Measurements from ENCODE around the gene IL17REL. TPM values are rescaled to one million over a fixed set of nuclear protein-coding genes. Genes with fewer than 3 reads are reported as not detected.

Gene IL17REL
- total RNA-seq, result under 0.01 TPM in 1 of 2 replicates, not detected in the other

GRCh38 chr22:50012211-50013181 is at the start of gene IL17REL:
Gene IL17REL (minus strand): TSS chr22:50012765. CDS start chr22:50012646, 119 bp downstream.

GRCh38 chr22:50058061-50058905 is 45.7 kb upstream of the IL17REL start, which contains the start of gene TTLL8:
Gene TTLL8 (minus strand): TSS chr22:50058298.

GRCh38 chr22:49960159-49961004 is 52.2 kb downstream of the IL17REL start, which contains the start of gene PIM3:
Gene PIM3 (plus strand): TSS chr22:49960772. CDS start chr22:49960948, 176 bp downstream.

Other genes starting within 250 kb of the IL17REL start
- gene BRD1, start 184.9 kb downstream of the IL17REL start, total RNA-seq, result 21.0 and 26.8 TPM in 2 replicates
- 11.9 and 14.4 TPM in 2 replicates for gene ZBED4, start 158.9 kb downstream of the IL17REL start, total RNA-seq
- gene ALG12, start 94.3 kb downstream of the IL17REL start, total RNA-seq, result 15.4 and 17.4 TPM in 2 replicates
- gene CRELD2, start 94.1 kb downstream of the IL17REL start, total RNA-seq, result 61.8 and 79.5 TPM in 2 replicates
- gene PIM3, start 52.0 kb downstream of the IL17REL start, total RNA-seq, result 147 and 270 TPM in 2 replicates
- gene TTLL8, start 45.5 kb upstream of the IL17REL start, total RNA-seq, result not detected in 2 replicates
- not detected in 2 replicates for gene MLC1, start 72.7 kb upstream of the IL17REL start, total RNA-seq
- 26.8 and 32.8 TPM in 2 replicates for gene MOV10L1, start 77.2 kb upstream of the IL17REL start, total RNA-seq
- 0.22 and 0.26 TPM in 2 replicates for gene PANX2, start 158.0 kb upstream of the IL17REL start, total RNA-seq
- gene TRABD, start 173.1 kb upstream of the IL17REL start, total RNA-seq, result 11.2 and 15.6 TPM in 2 replicates
- 13.8 and 16.8 TPM in 2 replicates for gene SELENOO, start 188.2 kb upstream of the IL17REL start, total RNA-seq
- gene TUBGCP6, start 232.3 kb upstream of the IL17REL start, total RNA-seq, result 19.6 and 20.5 TPM in 2 replicates
- gene HDAC10, start 238.5 kb upstream of the IL17REL start, total RNA-seq, result 12.8 and 14.9 TPM in 2 replicates
- 55.0 and 57.7 TPM in 2 replicates for gene MAPK12, start 248.9 kb upstream of the IL17REL start, total RNA-seq

All from dermis lymphatic vessel endothelial cell (primary cell).